Measurements from ENCODE around the gene MYO10. TPM values are rescaled to one million over a fixed set of nuclear protein-coding genes. Genes with fewer than 3 reads are reported as not detected.

MYO10 gene
- total RNA-seq, 4 donors from 2014 or later: 30.6 to 55.9 (median 38.2) TPM

GRCh38 chr5:16669776-16670175 lies 266.3 kb downstream of the MYO10 start:
- WGBS, 2 donors: 28 to 34% methylated on average over 3 of the region's 3 CpGs
- peaks cover 0 to 12% (median 0%) of the 10 kb centered on the region in 4 donors for H3K4me1 ChIP-seq
- peaks cover 0 to 59% (median 0%) of the 10 kb centered on the region in 3 donors for H3K36me3 ChIP-seq
- no peak overlapping the region for H3K27ac ChIP-seq
- no peaks in the 10 kb centered on the region for H3K27me3 ChIP-seq
- TF ChIP-seq POLR2A (IDR thresholded peaks at IDR 0.05): no peak
- no peak for TF ChIP-seq EP300 (IDR thresholded peaks at IDR 0.05)
- TF ChIP-seq CTCF (IDR thresholded peaks at IDR 0.05): no peak
- H3K4me3 ChIP-seq: no peak overlapping the region
- no peaks in the 10 kb centered on the region for H3K9me3 ChIP-seq
- DNase-seq (ENCODE audit: low spot score in 2 of 2): no peak

- Histone ChIP-seq H3K27me3 (no peaks in the 10 kb centered on the region), H3K27ac (no peak overlapping the region), H3K36me3 (peaks cover 0 to 48% (median 0%) of the 10 kb centered on the region in 3 donors), H3K4me1 (peaks cover 0 to 12% (median 0%) of the 10 kb centered on the region in 4 donors), H3K4me3 (no peak overlapping the region), H3K9me3 (no peaks in the 10 kb centered on the region)
- no peak for TF ChIP-seq EP300 (IDR thresholded peaks at IDR 0.05)
- no peak for TF ChIP-seq POLR2A (IDR thresholded peaks at IDR 0.05)
- no peak for TF ChIP-seq CTCF (IDR thresholded peaks at IDR 0.05)
- WGBS, 2 donors: 92 to 94% methylated on average over 6 of the region's 6 CpGs
- no peak for DNase-seq (ENCODE audit: low spot score in 2 of 2)
These were observed 267.5 kb downstream of the MYO10 start for GRCh38 chr5:16668631-16669030.

GRCh38 chr5:16668194-16668593 lies 267.9 kb downstream of the MYO10 start:
- Histone ChIP-seq H3K27me3 (no peaks in the 10 kb centered on the region), H3K36me3 (peaks cover 0 to 44% (median 0%) of the 10 kb centered on the region in 3 donors), H3K4me1 (peaks cover 0 to 12% (median 0%) of the 10 kb centered on the region in 4 donors), H3K27ac (no peak overlapping the region), H3K4me3 (no peak overlapping the region), H3K9me3 (no peaks in the 10 kb centered on the region)
- 95% methylated on average over 11 of the region's 11 CpGs for WGBS, 2 donors
- no peak for DNase-seq (ENCODE audit: low spot score in 2 of 2)
- no peak for TF ChIP-seq CTCF (IDR thresholded peaks at IDR 0.05)
- no peak for TF ChIP-seq POLR2A (IDR thresholded peaks at IDR 0.05)
- no peak for TF ChIP-seq EP300 (IDR thresholded peaks at IDR 0.05)

GRCh38 chr5:16666883-16667398 lies 269.1 kb downstream of the MYO10 start:
- Histone ChIP-seq H3K27me3 (no peaks in the 10 kb centered on the region), H3K4me3 (no peak overlapping the region), H3K36me3 (peaks cover 0 to 35% (median 0%) of the 10 kb centered on the region in 3 donors), H3K4me1 (peaks cover 0 to 12% (median 0%) of the 10 kb centered on the region in 4 donors), H3K27ac (peak overlapping the region in 1 of 4 donors; percentile 30), H3K9me3 (no peaks in the 10 kb centered on the region)
- WGBS, 2 donors: 51 to 61% methylated on average over 11 of the region's 11 CpGs
- TF ChIP-seq POLR2A (IDR thresholded peaks at IDR 0.05) (no peak), EP300 (IDR thresholded peaks at IDR 0.05) (no peak), CTCF (IDR thresholded peaks at IDR 0.05) (peak; percentile 28 to 71 (median 50))
- DNase-seq (ENCODE audit: low spot score in 2 of 2): peak in 1 of 2 donors; percentile 43

GRCh38 chr5:16666130-16666882 lies 269.8 kb downstream of the MYO10 start:
- no peak overlapping the region for H3K4me3 ChIP-seq
- no peak for DNase-seq (ENCODE audit: low spot score in 2 of 2)
- 87 to 89% methylated on average over 19 of the region's 19 CpGs for WGBS, 2 donors

More at GRCh38 chr5:16666130-16666882, 269.8 kb downstream of the MYO10 start:
- H3K27me3 ChIP-seq: no peaks in the 10 kb centered on the region
- H3K9me3 ChIP-seq: no peaks in the 10 kb centered on the region
- TF ChIP-seq CTCF (IDR thresholded peaks at IDR 0.05): no peak
- TF ChIP-seq EP300 (IDR thresholded peaks at IDR 0.05): no peak
- TF ChIP-seq POLR2A (IDR thresholded peaks at IDR 0.05): no peak
- H3K36me3 ChIP-seq: peaks cover 0 to 29% (median 0%) of the 10 kb centered on the region in 3 donors
- H3K27ac ChIP-seq: peak overlapping the region in 1 of 4 donors; percentile 30
- peaks cover 0 to 12% (median 0%) of the 10 kb centered on the region in 4 donors for H3K4me1 ChIP-seq

Data from tibial nerve (tissue), 4 donors.